Neural cell (in vitro differentiated cells): ENCODE measurements around the gene ENGASE. TPM values are rescaled to one million over a fixed set of nuclear protein-coding genes. Genes with fewer than 3 reads are reported as not detected.

Experiments
- H2AFZ ChIP-seq: fragments of 200-600, 300-800 bp; sonication (generic), shearing (Covaris generic); 2 replicates; pipeline ENCODE4 v1.6.0; 2014; ENCODE audit warnings: low read depth, mild to moderate bottlenecking, antibody characterized with exemption, low read length, moderate library complexity
- H3F3A ChIP-seq: fragments of 200-600 bp; shearing (Covaris generic); 2 replicates; pipeline ENCODE4 v1.6.1; 2016; ENCODE audit warnings: mild to moderate bottlenecking, moderate library complexity, mixed read lengths, antibody characterized with exemption, low read length; ENCODE audit not compliant: insufficient read depth, poor library complexity, severe bottlenecking
- H3K27ac ChIP-seq: fragments of 200-600, 300-800 bp; sonication (generic), shearing (Covaris generic); 2 replicates; pipeline ENCODE4 v1.5.1; 2014; ENCODE audit warnings: mild to moderate bottlenecking, low read length, moderate library complexity
- H3K27me3 ChIP-seq: fragments of 300-800, 200-600 bp; sonication (generic), shearing (Covaris generic); 2 replicates; pipeline ENCODE4 v1.6.0; 2014; ENCODE audit warnings: mild to moderate bottlenecking, low read depth, low read length, moderate library complexity; ENCODE audit not compliant: insufficient read depth
- H3K36me3 ChIP-seq: fragments of 300-800, 200-600 bp; sonication (generic), shearing (Covaris generic); 2 replicates; pipeline ENCODE4 v1.5.1; 2014; ENCODE audit warnings: mild to moderate bottlenecking, antibody characterized with exemption, low read length, moderate library complexity; ENCODE audit not compliant: insufficient read depth
- H3K4me2 ChIP-seq: fragments of 300-800, 200-600 bp; sonication (generic), shearing (Covaris generic); 2 replicates; pipeline ENCODE4 v1.6.0; 2014; ENCODE audit warnings: mild to moderate bottlenecking, low read length
- H3K4me3 ChIP-seq: fragments of 300-800, 200-600 bp; sonication (generic), shearing (Covaris generic); 2 replicates; pipeline ENCODE4 v1.5.1; 2014; ENCODE audit warnings: mild to moderate bottlenecking, low read length, moderate library complexity
- H3K79me2 ChIP-seq: fragments of 200-600 bp; shearing (Covaris generic); replicated peaks from 2 replicates; pipeline ENCODE4 v1.6.0; 2014; ENCODE audit warnings: mild to moderate bottlenecking, low read length, moderate library complexity; ENCODE audit not compliant: insufficient read depth
- H3K9ac ChIP-seq: fragments of 300-800, 200-600 bp; sonication (generic), shearing (Covaris generic); 2 replicates; pipeline ENCODE4 v1.6.1; 2016; ENCODE audit warnings: mild to moderate bottlenecking, low read length, mixed read lengths
- H3K9me2 ChIP-seq: fragments of 200-600 bp; shearing (Covaris generic); 2 replicates; pipeline ENCODE4 v1.6.1; 2016; ENCODE audit warnings: mild to moderate bottlenecking, low read length, mixed read lengths; ENCODE audit not compliant: insufficient read depth
- H3K9me3 ChIP-seq: fragments of 200-600, 300-800 bp; sonication (generic), shearing (Covaris generic); 2 replicates; pipeline ENCODE4 v1.6.1; 2016; ENCODE audit warnings: mild to moderate bottlenecking, mixed run types, low read length, moderate library complexity, mixed read lengths
- H4K20me1 ChIP-seq: fragments of 200-600 bp; shearing (Covaris generic); 2 replicates; pipeline ENCODE4 v1.6.1; 2016; ENCODE audit warnings: mild to moderate bottlenecking, mixed run types; ENCODE audit not compliant: insufficient read depth
- EP300 ChIP-seq: fragments of 450-650 bp; conservative IDR thresholded peaks from 2 replicates; pipeline ENCODE4 v1.6.1; 2014; ENCODE audit warnings: antibody characterized with exemption, mild to moderate bottlenecking, moderate library complexity; ENCODE audit not compliant: poor library complexity, severe bottlenecking
- EZH2 ChIP-seq: fragments of 200-600, 300-800 bp; shearing (Covaris generic), sonication (generic); IDR thresholded peaks from 2 replicates; pipeline ENCODE4 v1.6.1; 2014; ENCODE audit warnings: antibody characterized with exemption, low read length, borderline replicate concordance, mild to moderate bottlenecking; ENCODE audit not compliant: insufficient read depth, poor library complexity, severe bottlenecking
- MXI1 ChIP-seq: fragments of 450-650 bp; conservative IDR thresholded peaks from 2 replicates; pipeline ENCODE4 v1.6.1; 2014; ENCODE audit warnings: antibody characterized with exemption, mild to moderate bottlenecking; ENCODE audit not compliant: poor library complexity, severe bottlenecking
- POLR2AphosphoS5 ChIP-seq: IDR thresholded peaks from 2 replicates; pipeline ENCODE4 v1.6.1; 2012
- RAD21 ChIP-seq: fragments of 450-650 bp; conservative IDR thresholded peaks from 2 replicates; pipeline ENCODE4 v1.6.1; 2014; ENCODE audit warnings: antibody characterized with exemption, mild to moderate bottlenecking, moderate library complexity
- SMC3 ChIP-seq: fragments of 450-650 bp; conservative IDR thresholded peaks from 2 replicates; pipeline ENCODE4 v1.6.1; 2014; ENCODE audit warnings: antibody characterized with exemption, mild to moderate bottlenecking, moderate library complexity; ENCODE audit not compliant: poor library complexity
- TAF1 ChIP-seq: IDR thresholded peaks from 2 replicates; pipeline ENCODE4 v1.6.1; 2012; ENCODE audit warnings: low read depth
- polyA plus RNA-seq: library from polyadenylated mRNA; depleted of rRNA; stranded (reverse); fragments of >200 nt; gene quantifications from 2 replicates; pipeline ENCODE4 v1.2.3, GENCODE V29; 2014
- TF ChIP-seq, protein P1 (sequence below): IDR thresholded peaks from 2 replicates; pipeline ENCODE4 v1.6.1; 2012; ENCODE audit warnings: borderline replicate concordance
- TF ChIP-seq, protein P2 (sequence below): fragments of 450-650 bp; IDR thresholded peaks from 2 replicates; pipeline ENCODE4 v1.5.1; 2014; ENCODE audit warnings: antibody characterized with exemption, mild to moderate bottlenecking, moderate library complexity; ENCODE audit not compliant: poor library complexity, severe bottlenecking

The ENGASE gene
- polyA plus RNA-seq, 1 donor from 2014 or later = 13.0 TPM

- TF ChIP-seq, protein P1, sequence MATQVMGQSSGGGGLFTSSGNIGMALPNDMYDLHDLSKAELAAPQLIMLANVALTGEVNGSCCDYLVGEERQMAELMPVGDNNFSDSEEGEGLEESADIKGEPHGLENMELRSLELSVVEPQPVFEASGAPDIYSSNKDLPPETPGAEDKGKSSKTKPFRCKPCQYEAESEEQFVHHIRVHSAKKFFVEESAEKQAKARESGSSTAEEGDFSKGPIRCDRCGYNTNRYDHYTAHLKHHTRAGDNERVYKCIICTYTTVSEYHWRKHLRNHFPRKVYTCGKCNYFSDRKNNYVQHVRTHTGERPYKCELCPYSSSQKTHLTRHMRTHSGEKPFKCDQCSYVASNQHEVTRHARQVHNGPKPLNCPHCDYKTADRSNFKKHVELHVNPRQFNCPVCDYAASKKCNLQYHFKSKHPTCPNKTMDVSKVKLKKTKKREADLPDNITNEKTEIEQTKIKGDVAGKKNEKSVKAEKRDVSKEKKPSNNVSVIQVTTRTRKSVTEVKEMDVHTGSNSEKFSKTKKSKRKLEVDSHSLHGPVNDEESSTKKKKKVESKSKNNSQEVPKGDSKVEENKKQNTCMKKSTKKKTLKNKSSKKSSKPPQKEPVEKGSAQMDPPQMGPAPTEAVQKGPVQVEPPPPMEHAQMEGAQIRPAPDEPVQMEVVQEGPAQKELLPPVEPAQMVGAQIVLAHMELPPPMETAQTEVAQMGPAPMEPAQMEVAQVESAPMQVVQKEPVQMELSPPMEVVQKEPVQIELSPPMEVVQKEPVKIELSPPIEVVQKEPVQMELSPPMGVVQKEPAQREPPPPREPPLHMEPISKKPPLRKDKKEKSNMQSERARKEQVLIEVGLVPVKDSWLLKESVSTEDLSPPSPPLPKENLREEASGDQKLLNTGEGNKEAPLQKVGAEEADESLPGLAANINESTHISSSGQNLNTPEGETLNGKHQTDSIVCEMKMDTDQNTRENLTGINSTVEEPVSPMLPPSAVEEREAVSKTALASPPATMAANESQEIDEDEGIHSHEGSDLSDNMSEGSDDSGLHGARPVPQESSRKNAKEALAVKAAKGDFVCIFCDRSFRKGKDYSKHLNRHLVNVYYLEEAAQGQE = no peak
- TF ChIP-seq SMC3 = no peak
- TF ChIP-seq EP300 = no peak
- no peak for TF ChIP-seq POLR2AphosphoS5
- TF ChIP-seq MXI1 = no peak
- TF ChIP-seq, protein P2, sequence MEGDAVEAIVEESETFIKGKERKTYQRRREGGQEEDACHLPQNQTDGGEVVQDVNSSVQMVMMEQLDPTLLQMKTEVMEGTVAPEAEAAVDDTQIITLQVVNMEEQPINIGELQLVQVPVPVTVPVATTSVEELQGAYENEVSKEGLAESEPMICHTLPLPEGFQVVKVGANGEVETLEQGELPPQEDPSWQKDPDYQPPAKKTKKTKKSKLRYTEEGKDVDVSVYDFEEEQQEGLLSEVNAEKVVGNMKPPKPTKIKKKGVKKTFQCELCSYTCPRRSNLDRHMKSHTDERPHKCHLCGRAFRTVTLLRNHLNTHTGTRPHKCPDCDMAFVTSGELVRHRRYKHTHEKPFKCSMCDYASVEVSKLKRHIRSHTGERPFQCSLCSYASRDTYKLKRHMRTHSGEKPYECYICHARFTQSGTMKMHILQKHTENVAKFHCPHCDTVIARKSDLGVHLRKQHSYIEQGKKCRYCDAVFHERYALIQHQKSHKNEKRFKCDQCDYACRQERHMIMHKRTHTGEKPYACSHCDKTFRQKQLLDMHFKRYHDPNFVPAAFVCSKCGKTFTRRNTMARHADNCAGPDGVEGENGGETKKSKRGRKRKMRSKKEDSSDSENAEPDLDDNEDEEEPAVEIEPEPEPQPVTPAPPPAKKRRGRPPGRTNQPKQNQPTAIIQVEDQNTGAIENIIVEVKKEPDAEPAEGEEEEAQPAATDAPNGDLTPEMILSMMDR = no peak
- TF ChIP-seq TAF1 = no peak
- TF ChIP-seq RAD21 = no peak
- no peak for TF ChIP-seq EZH2
- H3K27ac ChIP-seq = no peak overlapping the region
- no peaks in the 10 kb centered on the region for H3K9me3 ChIP-seq
- no peaks in the 10 kb centered on the region for H3K79me2 ChIP-seq
- H4K20me1 ChIP-seq = no peaks in the 10 kb centered on the region
- H3K9me2 ChIP-seq = no peaks in the 10 kb centered on the region
- no peak overlapping the region for H2AFZ ChIP-seq
- H3K27me3 ChIP-seq = peaks cover 15% of the 10 kb centered on the region
- no peak overlapping the region for H3K4me2 ChIP-seq
- H3K4me3 ChIP-seq = no peak overlapping the region
- H3F3A ChIP-seq = no peaks in the 10 kb centered on the region
- no peaks in the 10 kb centered on the region for H3K36me3 ChIP-seq
- H3K9ac ChIP-seq = no peak overlapping the region
These were observed 45.9 kb upstream of the ENGASE start for GRCh38 chr17:79028496-79029326.

GRCh38 chr17:79029327-79030009 lies 45.2 kb upstream of the ENGASE start:
- no peaks in the 10 kb centered on the region for H3F3A ChIP-seq

More at GRCh38 chr17:79029327-79030009, 45.2 kb upstream of the ENGASE start:
- Histone ChIP-seq H3K79me2 (no peaks in the 10 kb centered on the region), H2AFZ (no peak overlapping the region), H3K9me3 (no peaks in the 10 kb centered on the region), H3K9ac (no peak overlapping the region), H4K20me1 (no peaks in the 10 kb centered on the region), H3K27ac (no peak overlapping the region), H3K9me2 (no peaks in the 10 kb centered on the region), H3K27me3 (peaks cover 7% of the 10 kb centered on the region), H3K4me2 (no peak overlapping the region), H3K36me3 (no peaks in the 10 kb centered on the region), H3K4me3 (no peak overlapping the region)
- TF ChIP-seq, protein P2 = no peak
- TF ChIP-seq SMC3 = no peak
- no peak for TF ChIP-seq TAF1
- no peak for TF ChIP-seq MXI1
- no peak for TF ChIP-seq EP300
- TF ChIP-seq, protein P1 = no peak
- TF ChIP-seq POLR2AphosphoS5 = no peak
- no peak for TF ChIP-seq EZH2
- TF ChIP-seq RAD21 = no peak
